HEK293 (cell line): ENCODE data around the gene DLG3.
A peak's percentile ranks its signal among the peaks of the same experiment; 100 is the strongest.

Experiments
- CTCF ChIA-PET: fragments of 350-600 bp; formaldehyde crosslinking; extraction: SDS; loops from one replicate; lab custom pipeline; 2021; ENCODE audit warnings: antibody characterized with exemption; lab: Yijun Ruan, JAX
- POLR2A ChIA-PET: fragments of 300-600 bp; formaldehyde crosslinking; extraction: SDS; loops from one replicate; lab custom pipeline; 2020; ENCODE audit warnings: antibody characterized with exemption, inconsistent platforms; lab: Yijun Ruan, JAX
- H3K27ac ChIP-seq: fragments of 200-500 bp; sonication (Bioruptor generic); 2 replicates; pipeline ENCODE4 v1.5.1; 2014; ENCODE audit warnings: low read depth, low read length, control low read depth, inconsistent platforms; ENCODE audit errors: extremely low read depth
- H3K36me3 ChIP-seq, 2 experiments: fragments of 200-500 bp in 1 of 2; sonication (Bioruptor generic) in 1 of 2; 1 replicate in 1 of 2; 2 replicates in 1 of 2; pipeline ENCODE4 v1.5.1; 2014 to 2017; ENCODE audit warnings: inconsistent platforms in 2 of 2, low read length in 2 of 2; ENCODE audit not compliant: control insufficient read depth in 2 of 2, insufficient read depth in 1 of 2
- H3K4me1 ChIP-seq: fragments of 200-500 bp; sonication (Bioruptor generic); 2 replicates; pipeline ENCODE4 v1.5.1; 2014; ENCODE audit warnings: mild to moderate bottlenecking, low read length, inconsistent platforms; ENCODE audit not compliant: control insufficient read depth, insufficient read depth
- H3K4me3 ChIP-seq: 2 replicates; pipeline ENCODE4 v1.5.1; 2011; ENCODE audit warnings: low read depth, mild to moderate bottlenecking, control low read depth, low read length, moderate library complexity
- H3K9me3 ChIP-seq: fragments of 200-500 bp; sonication (Bioruptor generic); 2 replicates; pipeline ENCODE4 v1.5.1; 2014; ENCODE audit warnings: low read depth, low read length, inconsistent platforms; ENCODE audit not compliant: control insufficient read depth, insufficient read depth
- EGR2 ChIP-seq: fragments of 450-650 bp; formaldehyde crosslinking; IDR thresholded peaks from 2 replicates; pipeline ENCODE4 v1.5.1; 2016; ENCODE audit warnings: low read depth, missing biosample characterization, missing genetic modification characterization
- KLF9 ChIP-seq: fragments of 450-650 bp; formaldehyde crosslinking; IDR thresholded peaks from 2 replicates; pipeline ENCODE4 v1.5.1; 2016; ENCODE audit warnings: missing biosample characterization, missing genetic modification characterization, low read depth
- SP2 ChIP-seq: fragments of 450-650 bp; formaldehyde crosslinking; IDR thresholded peaks from 2 replicates; pipeline ENCODE4 v1.5.1; 2016; ENCODE audit warnings: missing biosample characterization, missing genetic modification characterization
- SP3 ChIP-seq: fragments of 450-650 bp; formaldehyde crosslinking; IDR thresholded peaks from 2 replicates; pipeline ENCODE4 v1.5.1; 2016; ENCODE audit warnings: missing biosample characterization, missing genetic modification characterization
- ZBTB11 ChIP-seq: fragments of 450-650 bp; formaldehyde crosslinking; conservative IDR thresholded peaks from 2 replicates; pipeline ENCODE4 v1.5.1; 2016; ENCODE audit warnings: low read depth, missing biosample characterization, missing genetic modification characterization
- ZBTB17 ChIP-seq: fragments of 450-650 bp; formaldehyde crosslinking; IDR thresholded peaks from 2 replicates; pipeline ENCODE4 v1.5.1; 2016; ENCODE audit warnings: missing biosample characterization, missing genetic modification characterization
- ZBTB20 ChIP-seq: fragments of 450-650 bp; formaldehyde crosslinking; IDR thresholded peaks from 2 replicates; pipeline ENCODE4 v1.5.1; 2016; ENCODE audit warnings: missing biosample characterization, missing genetic modification characterization
- ZBTB21 ChIP-seq: fragments of 450-650 bp; formaldehyde crosslinking; IDR thresholded peaks from 2 replicates; pipeline ENCODE4 v1.5.1; 2017; ENCODE audit warnings: missing biosample characterization, missing genetic modification characterization
- ZFHX2 ChIP-seq: fragments of 450-650 bp; formaldehyde crosslinking; conservative IDR thresholded peaks from 2 replicates; pipeline ENCODE4 v1.5.1; 2016; ENCODE audit warnings: missing biosample characterization, missing genetic modification characterization
- ZFP69B ChIP-seq: fragments of 450-650 bp; formaldehyde crosslinking; IDR thresholded peaks from 2 replicates; pipeline ENCODE4 v1.5.1; 2016; ENCODE audit warnings: missing biosample characterization, missing genetic modification characterization
- ZIC2 ChIP-seq: fragments of 450-650 bp; formaldehyde crosslinking; IDR thresholded peaks from 2 replicates; pipeline ENCODE4 v1.5.1; 2016; ENCODE audit warnings: missing biosample characterization, missing genetic modification characterization
- ZNF146 ChIP-seq: fragments of 450-650 bp; formaldehyde crosslinking; IDR thresholded peaks from 2 replicates; pipeline ENCODE4 v1.5.1; 2016; ENCODE audit warnings: missing biosample characterization, missing genetic modification characterization
- ZNF16 ChIP-seq: fragments of 450-650 bp; formaldehyde crosslinking; IDR thresholded peaks from 2 replicates; pipeline ENCODE4 v1.5.1; 2016; ENCODE audit warnings: low read depth, missing biosample characterization, missing genetic modification characterization
- ZNF335 ChIP-seq: fragments of 450-650 bp; formaldehyde crosslinking; conservative IDR thresholded peaks from 2 replicates; pipeline ENCODE4 v1.5.1; 2016; ENCODE audit warnings: missing biosample characterization, missing genetic modification characterization
- ZNF518A ChIP-seq: fragments of 450-650 bp; formaldehyde crosslinking; conservative IDR thresholded peaks from 2 replicates; pipeline ENCODE4 v1.5.1; 2016; ENCODE audit warnings: low read depth, missing biosample characterization, missing genetic modification characterization
- ZNF549 ChIP-seq: fragments of 450-650 bp; IDR thresholded peaks from 2 replicates; pipeline ENCODE4 v1.5.1; 2018; ENCODE audit warnings: missing biosample characterization, missing genetic modification characterization, mild to moderate bottlenecking, inconsistent platforms, moderate library complexity
- ZNF624 ChIP-seq: fragments of 450-650 bp; formaldehyde crosslinking; IDR thresholded peaks from 2 replicates; pipeline ENCODE4 v1.5.1; 2017; ENCODE audit warnings: missing biosample characterization, missing genetic modification characterization
- ZNF654 ChIP-seq: fragments of 450-650 bp; formaldehyde crosslinking; IDR thresholded peaks from 2 replicates; pipeline ENCODE4 v1.5.1; 2016; ENCODE audit warnings: low read depth, missing biosample characterization, missing genetic modification characterization
- ZNF670 ChIP-seq: fragments of 450-650 bp; formaldehyde crosslinking; IDR thresholded peaks from 2 replicates; pipeline ENCODE4 v1.5.1; 2016; ENCODE audit warnings: missing biosample characterization, missing genetic modification characterization, low read depth
- ZNF843 ChIP-seq: fragments of 450-650 bp; formaldehyde crosslinking; IDR thresholded peaks from 2 replicates; pipeline ENCODE4 v1.5.1; 2016; ENCODE audit warnings: missing biosample characterization, missing genetic modification characterization
- ZSCAN23 ChIP-seq: fragments of 450-650 bp; formaldehyde crosslinking; IDR thresholded peaks from 2 replicates; pipeline ENCODE4 v1.5.1; 2016; ENCODE audit warnings: missing biosample characterization, missing genetic modification characterization

Gene DLG3

GRCh38 chrX:70449457-70449966 is 4.9 kb downstream of the DLG3 start:
- TF ChIP-seq ZFHX2 (peak; percentile 67), EGR2 (peak; percentile 82), ZNF624 (tag by site-specific recombination) (no peak)
- TF ChIP-seq, all 188 proteins: peak for 2
- Histone ChIP-seq H3K9me3 (no peaks in the 10 kb centered on the region), H3K36me3 (no peaks in the 10 kb centered on the region), H3K4me3 (no peak overlapping the region), H3K27ac (no peak overlapping the region), H3K4me1 (no peaks in the 10 kb centered on the region; the same call in 1 of the 2 replicates)
- ChIA-PET POLR2A (no interaction called here), CTCF (interaction anchor here (7.8 kb wide), 1 partner anchor 104 kb away, joined by 48 read pairs; no protein-coding TSS in a partner anchor)

GRCh38 chrX:70452143-70452733 is 7.6 kb downstream of the DLG3 start:
- CTCF ChIA-PET: interaction anchor here (0.6 to 7.8 kb wide), 10 partner anchors 10 to 508 kb away, joined by 3 to 48 read pairs (median 4); no protein-coding TSS in a partner anchor
- TF ChIP-seq ZBTB11 (tag by site-specific recombination) (peak; percentile 65), ZBTB17 (peak; percentile 45; the same call in 1 of the 2 replicates), SP3 (tag by site-specific recombination) (peak; percentile 34), ZNF518A (tag by site-specific recombination) (no peak), ZNF654 (peak; percentile 35), ZIC2 (tag by site-specific recombination) (no peak), KLF9 (tag by site-specific recombination) (no peak), ZNF146 (tag by site-specific recombination) (no peak), ZBTB20 (tag by site-specific recombination) (peak; percentile 45; the same call in 1 of the 2 replicates), ZNF335 (tag by site-specific recombination) (peak; percentile 72), ZNF843 (tag by site-specific recombination) (no peak), ZNF549 (tag by site-specific recombination) (no peak), ZNF670 (no peak), SP2 (tag by site-specific recombination) (peak; percentile 66), ZNF16 (tag by site-specific recombination) (no peak), ZBTB21 (tag by site-specific recombination) (no peak), ZSCAN23 (tag by site-specific recombination) (no peak), ZFP69B (tag by site-specific recombination) (0 out of 2 replicates have a peak, but pooled peaks have one; percentile 14), EGR2 (no peak)
- Histone ChIP-seq H3K4me1 (no peaks in the 10 kb centered on the region; the same call in 1 of the 2 replicates), H3K36me3 (peaks cover 0 to 6% of the 10 kb centered on the region in 2 experiments; a peak in 1 of 3 replicates), H3K4me3 (peak overlapping the region; percentile 39), H3K27ac (peak overlapping the region; percentile 48; the same call in 1 of the 2 replicates), H3K9me3 (no peaks in the 10 kb centered on the region)
- POLR2A ChIA-PET: interaction anchor here (0.6 to 1.0 kb wide), 3 partner anchors 17 to 162 kb away, joined by 3 to 4 read pairs (median 3); partner anchors contain the start of genes KIF4A and PDZD11
